Measurements from ENCODE around the gene MROH8.

The MROH8 gene

GRCh38 chr20:37108676-37109075, 70.7 kb downstream of the MROH8 start:
- H3K4me3 ChIP-seq (replicated peaks; ENCODE audit: insufficient read depth, low read length), result no peak overlapping the region
- DNase-seq (ENCODE audit: low read depth in 1 of 2, low spot score in 1 of 2), result no peak
- TF ChIP-seq SPI1 (IDR thresholded peaks at IDR 0.05; ENCODE audit: borderline replicate concordance, low read depth) (no peak), POLR2AphosphoS5 (IDR thresholded peaks at IDR 0.05; ENCODE audit: low read depth) (no peak), GABPA (IDR thresholded peaks at IDR 0.05; ENCODE audit: low read depth) (no peak)
- TF ChIP-seq, protein P1, sequence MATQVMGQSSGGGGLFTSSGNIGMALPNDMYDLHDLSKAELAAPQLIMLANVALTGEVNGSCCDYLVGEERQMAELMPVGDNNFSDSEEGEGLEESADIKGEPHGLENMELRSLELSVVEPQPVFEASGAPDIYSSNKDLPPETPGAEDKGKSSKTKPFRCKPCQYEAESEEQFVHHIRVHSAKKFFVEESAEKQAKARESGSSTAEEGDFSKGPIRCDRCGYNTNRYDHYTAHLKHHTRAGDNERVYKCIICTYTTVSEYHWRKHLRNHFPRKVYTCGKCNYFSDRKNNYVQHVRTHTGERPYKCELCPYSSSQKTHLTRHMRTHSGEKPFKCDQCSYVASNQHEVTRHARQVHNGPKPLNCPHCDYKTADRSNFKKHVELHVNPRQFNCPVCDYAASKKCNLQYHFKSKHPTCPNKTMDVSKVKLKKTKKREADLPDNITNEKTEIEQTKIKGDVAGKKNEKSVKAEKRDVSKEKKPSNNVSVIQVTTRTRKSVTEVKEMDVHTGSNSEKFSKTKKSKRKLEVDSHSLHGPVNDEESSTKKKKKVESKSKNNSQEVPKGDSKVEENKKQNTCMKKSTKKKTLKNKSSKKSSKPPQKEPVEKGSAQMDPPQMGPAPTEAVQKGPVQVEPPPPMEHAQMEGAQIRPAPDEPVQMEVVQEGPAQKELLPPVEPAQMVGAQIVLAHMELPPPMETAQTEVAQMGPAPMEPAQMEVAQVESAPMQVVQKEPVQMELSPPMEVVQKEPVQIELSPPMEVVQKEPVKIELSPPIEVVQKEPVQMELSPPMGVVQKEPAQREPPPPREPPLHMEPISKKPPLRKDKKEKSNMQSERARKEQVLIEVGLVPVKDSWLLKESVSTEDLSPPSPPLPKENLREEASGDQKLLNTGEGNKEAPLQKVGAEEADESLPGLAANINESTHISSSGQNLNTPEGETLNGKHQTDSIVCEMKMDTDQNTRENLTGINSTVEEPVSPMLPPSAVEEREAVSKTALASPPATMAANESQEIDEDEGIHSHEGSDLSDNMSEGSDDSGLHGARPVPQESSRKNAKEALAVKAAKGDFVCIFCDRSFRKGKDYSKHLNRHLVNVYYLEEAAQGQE (IDR thresholded peaks at IDR 0.05; ENCODE audit: insufficient replicate concordance, low read depth), result no peak
- TF ChIP-seq, protein P2, sequence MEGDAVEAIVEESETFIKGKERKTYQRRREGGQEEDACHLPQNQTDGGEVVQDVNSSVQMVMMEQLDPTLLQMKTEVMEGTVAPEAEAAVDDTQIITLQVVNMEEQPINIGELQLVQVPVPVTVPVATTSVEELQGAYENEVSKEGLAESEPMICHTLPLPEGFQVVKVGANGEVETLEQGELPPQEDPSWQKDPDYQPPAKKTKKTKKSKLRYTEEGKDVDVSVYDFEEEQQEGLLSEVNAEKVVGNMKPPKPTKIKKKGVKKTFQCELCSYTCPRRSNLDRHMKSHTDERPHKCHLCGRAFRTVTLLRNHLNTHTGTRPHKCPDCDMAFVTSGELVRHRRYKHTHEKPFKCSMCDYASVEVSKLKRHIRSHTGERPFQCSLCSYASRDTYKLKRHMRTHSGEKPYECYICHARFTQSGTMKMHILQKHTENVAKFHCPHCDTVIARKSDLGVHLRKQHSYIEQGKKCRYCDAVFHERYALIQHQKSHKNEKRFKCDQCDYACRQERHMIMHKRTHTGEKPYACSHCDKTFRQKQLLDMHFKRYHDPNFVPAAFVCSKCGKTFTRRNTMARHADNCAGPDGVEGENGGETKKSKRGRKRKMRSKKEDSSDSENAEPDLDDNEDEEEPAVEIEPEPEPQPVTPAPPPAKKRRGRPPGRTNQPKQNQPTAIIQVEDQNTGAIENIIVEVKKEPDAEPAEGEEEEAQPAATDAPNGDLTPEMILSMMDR (IDR thresholded peaks at IDR 0.05; ENCODE audit: insufficient read depth, low read length), result no peak
- H3K27ac ChIP-seq (replicated peaks), result no peak overlapping the region
- H3K27me3 ChIP-seq (ENCODE audit: insufficient read depth, poor library complexity, severe bottlenecking), result no peaks in the 10 kb centered on the region

DNA sequence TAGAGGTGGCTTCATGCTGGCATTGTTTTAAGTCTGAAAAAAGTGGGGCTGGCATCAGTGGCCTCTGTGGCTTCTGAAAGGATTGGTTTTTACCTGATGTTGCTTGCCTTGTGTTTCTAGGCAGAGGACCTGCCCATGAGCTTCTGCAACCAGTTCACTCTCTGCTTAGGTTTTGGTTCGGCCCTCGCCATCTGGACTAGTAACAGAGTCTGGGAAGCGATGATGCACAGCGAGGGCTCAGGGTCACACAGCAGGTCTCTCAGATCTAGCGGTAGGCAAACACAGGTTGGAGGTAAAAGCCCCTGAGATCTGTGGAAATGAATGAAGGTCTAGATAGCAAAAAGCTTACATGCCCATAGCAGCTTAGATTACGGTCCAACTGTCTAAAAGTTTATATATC, 76.8 kb downstream of the MROH8 start:
- no peaks in the 10 kb centered on the region for H3K27me3 ChIP-seq (ENCODE audit: insufficient read depth, poor library complexity, severe bottlenecking)
- TF ChIP-seq GABPA (IDR thresholded peaks at IDR 0.05; ENCODE audit: low read depth), result no peak
- TF ChIP-seq SPI1 (IDR thresholded peaks at IDR 0.05; ENCODE audit: borderline replicate concordance, low read depth), result no peak
- H3K27ac ChIP-seq (replicated peaks), result no peak overlapping the region
- no peak overlapping the region for H3K4me3 ChIP-seq (replicated peaks; ENCODE audit: insufficient read depth, low read length)
- no peak for DNase-seq (ENCODE audit: low read depth in 1 of 2, low spot score in 1 of 2)

DNA sequence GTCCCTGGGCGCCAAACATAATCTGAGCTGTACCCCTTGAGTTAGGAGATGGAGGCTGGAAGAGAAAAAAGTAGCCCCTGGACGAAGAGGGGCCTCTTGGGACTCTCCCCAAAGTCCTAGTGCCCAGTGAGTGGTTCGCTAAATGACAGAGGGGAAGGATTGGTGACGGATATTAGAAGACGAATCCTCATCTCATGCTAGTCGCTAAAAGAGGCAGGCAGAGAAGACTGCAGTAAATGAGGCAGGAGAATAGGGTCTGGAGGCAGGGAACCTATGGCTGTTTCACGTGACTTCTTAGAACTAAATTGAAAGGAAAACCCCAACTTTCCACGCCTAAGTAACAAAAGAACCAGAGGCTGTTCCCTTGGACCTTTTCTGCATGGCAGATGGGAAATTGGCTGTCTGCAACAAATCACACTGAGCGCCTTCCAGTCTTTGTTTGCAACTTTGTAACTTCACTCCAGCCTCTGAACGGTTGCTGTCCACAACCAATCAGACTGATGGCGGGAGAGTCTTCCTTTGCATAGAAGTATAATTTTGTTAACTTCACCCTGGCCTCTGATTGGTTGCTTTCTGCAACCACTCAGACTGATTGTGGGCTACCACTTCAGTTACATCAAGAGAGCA, 82.8 kb downstream of the MROH8 start:
- TF ChIP-seq POLR2AphosphoS5 (IDR thresholded peaks at IDR 0.05; ENCODE audit: low read depth) (no peak), GABPA (IDR thresholded peaks at IDR 0.05; ENCODE audit: low read depth) (no peak), SPI1 (IDR thresholded peaks at IDR 0.05; ENCODE audit: borderline replicate concordance, low read depth) (no peak)
- TF ChIP-seq, protein P2 (IDR thresholded peaks at IDR 0.05; ENCODE audit: insufficient read depth, low read length), result no peak
- TF ChIP-seq, protein P1 (IDR thresholded peaks at IDR 0.05; ENCODE audit: insufficient replicate concordance, low read depth), result no peak
- H3K4me3 ChIP-seq (replicated peaks; ENCODE audit: insufficient read depth, low read length), result peak overlapping the region; percentile 67; the same call in 1 of the 2 replicates
- no peaks in the 10 kb centered on the region for H3K27me3 ChIP-seq (ENCODE audit: insufficient read depth, poor library complexity, severe bottlenecking)
- peak overlapping the region; percentile 99 for H3K27ac ChIP-seq (replicated peaks)
- DNase-seq (ENCODE audit: low read depth in 1 of 2, low spot score in 1 of 2), result no peak

- H3K27ac ChIP-seq (replicated peaks), result peak within 1 kb of the TSS; percentile 99
- no peaks in the 10 kb centered on the region for H3K27me3 ChIP-seq (ENCODE audit: insufficient read depth, poor library complexity, severe bottlenecking)
- H3K4me3 ChIP-seq (replicated peaks; ENCODE audit: insufficient read depth, low read length), result peak within 1 kb of the TSS; percentile 67
- TF ChIP-seq POLR2AphosphoS5 (IDR thresholded peaks at IDR 0.05; ENCODE audit: low read depth), result peak; percentile 87; the same call in 1 of the 2 replicates
- TF ChIP-seq GABPA (IDR thresholded peaks at IDR 0.05; ENCODE audit: low read depth), result peak; percentile 41; the same call in 1 of the 2 replicates
- no peak; the same call in 1 of the 2 replicates for TF ChIP-seq SPI1 (IDR thresholded peaks at IDR 0.05; ENCODE audit: borderline replicate concordance, low read depth)
- TF ChIP-seq, protein P2 (IDR thresholded peaks at IDR 0.05; ENCODE audit: insufficient read depth, low read length), result no peak
- TF ChIP-seq, protein P1 (IDR thresholded peaks at IDR 0.05; ENCODE audit: insufficient replicate concordance, low read depth), result peak; percentile 63
- peak; percentile 83 to 89 for DNase-seq (ENCODE audit: low read depth in 1 of 2, low spot score in 1 of 2)
Observed at GRCh38 chr20:37095599-37096414, 83.5 kb downstream of the MROH8 start, which contains the start of gene RBL1. Gene RBL1 (minus strand): TSS chr20:37095997. CDS start chr20:37095928, 69 bp downstream.

Data from HL-60 (cell line).